ENCODE results near the gene CCDC27. TPM values are rescaled to one million over a fixed set of nuclear protein-coding genes. Genes with fewer than 3 reads are reported as not detected.
"Not testable (repeated sequence)": the region's sequence is repeated elsewhere in the genome, so short reads cannot be mapped to it uniquely, and the experiment has no call there.

CCDC27 gene
- total RNA-seq, 1 donor from 2014 or later: not detected

DNA sequence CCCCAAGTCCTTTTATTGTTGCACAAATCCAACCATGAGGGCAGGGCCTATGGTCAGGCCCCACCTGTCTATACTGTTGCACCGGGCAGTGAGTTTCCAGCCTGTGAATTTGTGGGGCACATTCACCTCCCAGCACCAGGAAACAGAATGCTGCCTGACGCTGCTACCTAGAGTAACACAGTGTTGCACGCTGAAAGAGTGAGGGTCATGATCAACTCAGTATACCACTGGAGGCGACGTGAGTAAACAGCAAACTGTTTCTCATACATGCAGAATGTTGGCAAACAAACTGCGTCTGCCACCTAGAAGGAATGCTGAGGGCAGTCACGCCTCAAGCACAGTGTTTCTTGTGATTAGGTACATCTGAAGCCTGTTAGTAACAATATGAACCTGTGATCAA, 57.4 kb downstream of the CCDC27 start:
- Histone ChIP-seq H3K4me3 (no peak overlapping the region), H3K4me1 (no peaks in the 10 kb centered on the region), H3K36me3 (peaks cover 11% of the 10 kb centered on the region), H3K27ac (no peak overlapping the region), H3K9me3 (no peaks in the 10 kb centered on the region), H3K27me3 (ENCODE audit: low read depth) (no peaks in the 10 kb centered on the region)
- TF ChIP-seq, protein P1, sequence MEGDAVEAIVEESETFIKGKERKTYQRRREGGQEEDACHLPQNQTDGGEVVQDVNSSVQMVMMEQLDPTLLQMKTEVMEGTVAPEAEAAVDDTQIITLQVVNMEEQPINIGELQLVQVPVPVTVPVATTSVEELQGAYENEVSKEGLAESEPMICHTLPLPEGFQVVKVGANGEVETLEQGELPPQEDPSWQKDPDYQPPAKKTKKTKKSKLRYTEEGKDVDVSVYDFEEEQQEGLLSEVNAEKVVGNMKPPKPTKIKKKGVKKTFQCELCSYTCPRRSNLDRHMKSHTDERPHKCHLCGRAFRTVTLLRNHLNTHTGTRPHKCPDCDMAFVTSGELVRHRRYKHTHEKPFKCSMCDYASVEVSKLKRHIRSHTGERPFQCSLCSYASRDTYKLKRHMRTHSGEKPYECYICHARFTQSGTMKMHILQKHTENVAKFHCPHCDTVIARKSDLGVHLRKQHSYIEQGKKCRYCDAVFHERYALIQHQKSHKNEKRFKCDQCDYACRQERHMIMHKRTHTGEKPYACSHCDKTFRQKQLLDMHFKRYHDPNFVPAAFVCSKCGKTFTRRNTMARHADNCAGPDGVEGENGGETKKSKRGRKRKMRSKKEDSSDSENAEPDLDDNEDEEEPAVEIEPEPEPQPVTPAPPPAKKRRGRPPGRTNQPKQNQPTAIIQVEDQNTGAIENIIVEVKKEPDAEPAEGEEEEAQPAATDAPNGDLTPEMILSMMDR (IDR thresholded peaks at IDR 0.05): no peak
- ATAC-seq (no peak), DNase-seq (no peak)
- intact Hi-C loops (cut with DNase I): no loop called here

DNA sequence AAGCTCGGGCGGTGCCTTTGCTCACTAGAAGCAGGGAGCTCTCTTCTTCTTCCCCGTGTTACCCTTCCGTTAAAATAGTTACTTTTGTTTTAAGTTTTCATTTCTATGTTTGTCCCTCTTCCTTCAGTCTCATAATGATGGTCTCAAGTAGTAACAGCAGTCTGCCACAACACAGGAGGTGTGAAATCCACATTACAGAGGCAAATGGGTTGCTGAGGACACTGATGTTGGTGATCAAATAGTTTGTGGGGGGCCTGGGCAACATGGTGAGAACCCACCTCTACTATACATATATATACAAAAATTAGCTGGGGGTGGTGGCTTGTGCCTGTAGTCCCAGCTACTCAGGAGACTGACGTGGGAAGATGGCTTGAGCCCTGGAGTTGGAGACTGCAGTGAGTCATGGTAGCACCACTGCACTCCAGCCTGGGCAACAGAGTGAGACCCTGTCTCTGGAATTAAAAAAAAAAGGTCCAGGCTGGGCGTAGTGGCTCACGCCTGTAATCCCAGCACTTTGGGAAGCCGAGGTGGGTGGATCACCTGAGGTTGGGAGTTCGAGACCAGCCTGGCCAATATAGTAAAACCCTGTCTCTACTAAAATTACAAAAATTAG, 58.0 kb downstream of the CCDC27 start:
- H3K4me3 ChIP-seq; H3K27me3 ChIP-seq (ENCODE audit: low read depth); intact Hi-C loops (cut with DNase I); DNase-seq; H3K27ac ChIP-seq; H3K9me3 ChIP-seq; H3K4me1 ChIP-seq; ATAC-seq: not testable (repeated sequence)
- H3K36me3 ChIP-seq: peaks cover 17% of the 10 kb centered on the region

DNA sequence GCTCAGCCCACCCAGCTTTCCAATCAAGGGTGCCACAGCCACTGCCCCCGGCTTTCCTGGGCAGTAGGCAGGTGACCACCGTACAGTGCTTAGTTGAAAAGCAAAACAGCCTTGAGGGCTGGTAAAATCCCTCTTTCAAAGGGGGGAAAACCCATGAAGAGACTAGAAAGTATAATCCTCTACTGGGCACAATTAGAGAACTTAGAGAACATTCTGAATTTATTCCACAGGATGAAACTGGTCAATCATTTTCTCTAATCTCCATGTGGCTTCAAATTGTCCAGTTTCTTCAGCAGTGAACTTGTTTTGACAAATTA, 59.3 kb downstream of the CCDC27 start:
- TF ChIP-seq, protein P1 (IDR thresholded peaks at IDR 0.05): no peak
- no peaks in the 10 kb centered on the region for H3K27me3 ChIP-seq (ENCODE audit: low read depth)
- H3K4me3 ChIP-seq: no peak overlapping the region
- H3K9me3 ChIP-seq: no peaks in the 10 kb centered on the region
- no peak for ATAC-seq
- DNase-seq: no peak
- intact Hi-C loops (cut with DNase I): no loop called here
- no peaks in the 10 kb centered on the region for H3K4me1 ChIP-seq
- peaks cover 27% of the 10 kb centered on the region for H3K36me3 ChIP-seq
- no peak overlapping the region for H3K27ac ChIP-seq

DNA sequence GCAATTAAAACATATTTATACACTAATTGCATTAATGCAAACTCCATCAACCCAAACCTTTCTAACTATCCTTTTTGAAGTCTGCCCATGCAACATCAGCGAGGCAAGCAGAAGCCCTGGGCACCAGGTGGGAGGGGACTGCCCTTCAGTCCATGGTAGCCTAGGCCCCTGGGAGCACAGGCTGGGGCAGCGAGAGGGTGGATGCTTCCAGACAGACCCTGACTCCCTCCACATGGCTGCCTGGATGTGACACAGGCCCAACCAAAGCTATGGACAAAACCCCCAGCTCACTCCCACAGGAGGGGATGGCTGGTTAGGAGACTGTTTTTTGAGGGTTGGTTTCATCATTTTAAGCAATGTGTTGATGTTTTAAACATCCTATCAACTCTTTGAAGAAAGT, 61.8 kb downstream of the CCDC27 start:
- DNase-seq (peak; percentile 15), ATAC-seq (no peak)
- H3K4me1 ChIP-seq: no peaks in the 10 kb centered on the region
- no peak overlapping the region for H3K4me3 ChIP-seq
- intact Hi-C loops (cut with DNase I): no loop called here
- no peaks in the 10 kb centered on the region for H3K27me3 ChIP-seq (ENCODE audit: low read depth)
- H3K36me3 ChIP-seq: peaks cover 31% of the 10 kb centered on the region
- TF ChIP-seq, protein P1 (IDR thresholded peaks at IDR 0.05): no peak
- no peaks in the 10 kb centered on the region for H3K9me3 ChIP-seq
- no peak overlapping the region for H3K27ac ChIP-seq

DNA sequence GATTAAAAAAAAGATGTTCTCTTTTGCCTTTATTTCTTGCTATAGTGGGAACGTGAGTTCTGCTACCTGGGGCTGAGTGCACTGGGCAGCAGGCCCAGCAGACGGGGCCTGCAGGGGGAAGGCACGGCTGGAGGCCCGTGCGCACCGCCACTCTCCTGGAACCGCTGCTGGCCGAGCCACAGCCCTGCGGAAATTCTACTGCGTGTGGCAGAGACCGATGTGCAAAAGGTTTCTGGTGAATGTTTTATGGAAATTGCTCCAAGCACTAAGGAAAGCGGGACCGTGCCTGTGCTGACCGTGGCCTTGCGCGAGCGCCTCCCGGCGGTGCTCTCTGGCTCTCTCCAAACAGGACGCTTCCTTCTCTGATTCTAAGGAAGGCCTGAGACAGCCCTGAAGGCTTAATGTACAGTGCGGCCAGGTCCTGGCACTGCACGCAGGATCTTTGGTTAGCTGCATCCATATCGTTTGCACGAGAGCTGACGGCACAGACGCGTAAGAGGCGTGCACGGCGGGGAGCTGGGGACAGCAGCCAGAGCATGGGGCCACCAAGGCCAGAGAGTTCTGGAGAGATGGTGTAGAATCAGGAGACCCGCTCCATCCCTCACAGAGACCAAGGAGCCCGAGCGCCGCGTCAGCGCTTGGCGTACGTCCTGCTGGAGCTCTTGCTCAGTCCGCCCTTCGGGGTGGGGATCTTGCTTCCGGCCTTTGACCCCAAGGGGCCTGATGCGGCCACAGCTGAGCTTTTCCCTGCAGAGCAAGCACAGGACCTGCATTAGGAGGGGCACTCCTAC, 62.7 kb downstream of the CCDC27 start:
- Histone ChIP-seq H3K9me3 (no peaks in the 10 kb centered on the region), H3K36me3 (peaks cover 40% of the 10 kb centered on the region), H3K4me3 (no peak overlapping the region), H3K27ac (no peak overlapping the region), H3K27me3 (ENCODE audit: low read depth) (no peaks in the 10 kb centered on the region), H3K4me1 (no peaks in the 10 kb centered on the region)
- ATAC-seq (no peak), DNase-seq (peak; percentile 33)
- TF ChIP-seq, protein P1 (IDR thresholded peaks at IDR 0.05): no peak
- intact Hi-C loops (cut with DNase I): no loop called here
